Bronchus fibroblast of lung (primary cell): ENCODE data around the gene CCHCR1. TPM values are rescaled to one million over a fixed set of nuclear protein-coding genes. Genes with fewer than 3 reads are reported as not detected.

Source experiments
- total RNA-seq: library from RNA; depleted of rRNA; stranded (reverse); fragments of >200 nt; gene quantifications from 2 replicates; pipeline ENCODE4 v1.2.3, GENCODE V29; 2015

The CCHCR1 gene, protein sequence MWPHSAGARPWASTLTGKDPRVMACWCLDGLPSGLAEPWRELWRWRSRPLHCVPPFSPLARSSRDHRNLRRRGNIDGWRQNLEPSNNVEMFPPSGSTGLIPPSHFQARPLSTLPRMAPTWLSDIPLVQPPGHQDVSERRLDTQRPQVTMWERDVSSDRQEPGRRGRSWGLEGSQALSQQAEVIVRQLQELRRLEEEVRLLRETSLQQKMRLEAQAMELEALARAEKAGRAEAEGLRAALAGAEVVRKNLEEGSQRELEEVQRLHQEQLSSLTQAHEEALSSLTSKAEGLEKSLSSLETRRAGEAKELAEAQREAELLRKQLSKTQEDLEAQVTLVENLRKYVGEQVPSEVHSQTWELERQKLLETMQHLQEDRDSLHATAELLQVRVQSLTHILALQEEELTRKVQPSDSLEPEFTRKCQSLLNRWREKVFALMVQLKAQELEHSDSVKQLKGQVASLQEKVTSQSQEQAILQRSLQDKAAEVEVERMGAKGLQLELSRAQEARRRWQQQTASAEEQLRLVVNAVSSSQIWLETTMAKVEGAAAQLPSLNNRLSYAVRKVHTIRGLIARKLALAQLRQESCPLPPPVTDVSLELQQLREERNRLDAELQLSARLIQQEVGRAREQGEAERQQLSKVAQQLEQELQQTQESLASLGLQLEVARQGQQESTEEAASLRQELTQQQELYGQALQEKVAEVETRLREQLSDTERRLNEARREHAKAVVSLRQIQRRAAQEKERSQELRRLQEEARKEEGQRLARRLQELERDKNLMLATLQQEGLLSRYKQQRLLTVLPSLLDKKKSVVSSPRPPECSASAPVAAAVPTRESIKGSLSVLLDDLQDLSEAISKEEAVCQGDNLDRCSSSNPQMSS
- total RNA-seq, result 19.9 and 23.9 TPM in 2 replicates

DNA sequence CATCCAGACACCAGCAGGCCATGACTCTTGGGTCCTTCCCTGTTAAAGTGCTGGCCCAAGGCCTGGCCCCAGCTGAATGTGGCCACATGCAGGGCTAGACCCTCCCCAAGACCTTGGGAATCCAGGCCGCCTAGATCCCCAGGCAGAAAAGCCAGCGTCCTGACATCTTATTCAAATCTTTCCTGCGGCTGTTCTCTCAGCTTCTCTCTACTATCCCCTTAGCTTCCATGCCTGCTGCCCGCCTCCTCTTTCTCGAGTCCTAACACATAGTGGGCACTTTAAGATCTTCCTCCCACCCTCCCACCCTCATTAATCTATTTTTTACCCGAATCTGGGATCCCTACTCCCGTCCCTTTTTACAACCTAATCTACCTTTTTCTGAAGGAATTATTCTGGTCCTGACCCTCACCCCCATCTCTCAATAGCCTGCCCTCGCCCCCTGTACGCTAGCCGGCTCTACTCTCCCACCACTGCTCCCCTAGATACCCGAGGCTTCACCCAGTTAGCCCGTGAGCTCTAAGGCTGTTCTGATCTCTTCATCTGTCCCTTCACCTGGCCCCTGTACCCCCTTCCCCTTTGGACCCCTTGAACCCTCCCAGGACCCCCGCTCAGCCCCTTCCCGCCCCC lies at the start of gene CCHCR1:
CCHCR1 (minus strand) TSS at position 290 of the 627 bp plus-strand sequence; CDS start at position 88, 202 bp downstream.

DNA sequence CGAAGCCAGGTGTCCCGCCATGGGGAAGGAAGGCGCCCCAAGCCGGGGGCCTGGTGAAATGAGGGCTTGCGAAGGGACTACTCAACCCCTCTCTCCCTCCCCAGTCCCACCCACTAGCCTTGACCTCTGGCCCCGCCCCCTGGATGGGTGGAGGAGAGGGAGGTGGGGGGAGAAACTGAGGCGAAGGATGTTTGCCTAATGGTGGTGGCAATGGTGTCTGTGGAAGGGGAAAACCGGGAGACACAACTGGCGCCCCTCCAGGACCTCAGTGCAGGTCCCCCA lies 12.9 kb upstream of the CCHCR1 start, which contains the start of gene POU5F1:
POU5F1 (minus strand) TSS at position 83 of the 282 bp plus-strand sequence; CDS start at position 21, 62 bp downstream.

DNA sequence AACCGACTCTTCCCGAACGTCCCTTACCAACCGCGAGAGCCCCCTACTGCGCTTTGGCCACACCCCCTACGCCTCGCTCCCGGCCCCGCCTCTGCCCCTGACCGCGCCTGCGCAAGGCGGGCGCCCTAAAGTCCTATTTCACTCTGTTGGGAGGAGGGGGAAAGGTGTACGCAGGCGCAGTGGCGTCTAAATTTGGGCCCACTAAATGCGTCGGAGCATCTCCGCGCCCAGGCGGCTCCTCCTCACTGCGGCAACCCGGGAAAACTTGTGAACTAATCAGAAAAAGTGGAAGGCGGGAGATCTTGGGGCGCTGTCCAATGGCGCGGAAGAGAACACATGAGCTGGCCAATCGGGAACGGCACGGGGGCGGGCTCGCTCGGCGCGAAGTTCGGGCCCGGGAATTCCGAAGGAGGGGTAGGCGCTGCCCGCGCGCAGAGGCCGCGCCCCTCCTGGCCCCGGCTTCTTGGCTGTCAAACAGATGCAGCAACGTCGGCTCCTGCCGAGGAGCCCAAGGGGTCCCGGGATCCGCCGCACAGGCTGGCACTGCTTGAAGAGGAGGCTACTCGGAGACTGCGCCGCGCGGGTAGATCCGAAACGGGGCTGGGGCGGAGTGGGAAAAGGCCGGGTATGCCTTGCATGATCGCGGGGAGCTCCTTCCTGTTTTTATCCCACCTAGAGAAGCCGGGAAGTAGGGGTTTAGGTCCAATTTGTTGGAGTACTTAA lies 699 bp upstream of the CCHCR1 start, which contains the start of gene TCF19:
TCF19 (plus strand) TSS at position 450 of the 723 bp plus-strand sequence. CDS start 881 bp downstream, outside the sequence.

DNA sequence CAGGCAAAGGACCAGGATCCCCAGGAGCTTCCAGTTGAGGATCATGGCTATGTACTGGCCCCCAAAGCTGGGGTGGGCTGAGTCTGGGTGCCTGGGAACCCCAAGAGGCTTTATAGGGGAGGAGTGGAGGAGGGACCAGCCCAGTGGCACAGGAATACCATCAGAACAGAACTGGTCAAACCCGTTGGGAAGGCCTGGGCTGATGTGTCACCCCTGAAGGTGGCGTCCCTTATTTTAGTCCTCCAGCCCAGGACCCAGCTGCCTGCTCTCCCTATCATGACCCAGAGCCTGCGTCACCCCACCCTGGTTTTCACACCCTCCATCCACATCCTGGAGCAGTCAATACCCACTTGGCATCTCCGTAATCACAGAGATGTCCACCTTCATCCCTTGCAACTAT lies 18.6 kb downstream of the CCHCR1 start, which contains the start of gene PSORS1C2:
PSORS1C2 (minus strand) TSS at position 85 of the 400 bp plus-strand sequence; CDS start at position 45, 40 bp downstream.

DNA sequence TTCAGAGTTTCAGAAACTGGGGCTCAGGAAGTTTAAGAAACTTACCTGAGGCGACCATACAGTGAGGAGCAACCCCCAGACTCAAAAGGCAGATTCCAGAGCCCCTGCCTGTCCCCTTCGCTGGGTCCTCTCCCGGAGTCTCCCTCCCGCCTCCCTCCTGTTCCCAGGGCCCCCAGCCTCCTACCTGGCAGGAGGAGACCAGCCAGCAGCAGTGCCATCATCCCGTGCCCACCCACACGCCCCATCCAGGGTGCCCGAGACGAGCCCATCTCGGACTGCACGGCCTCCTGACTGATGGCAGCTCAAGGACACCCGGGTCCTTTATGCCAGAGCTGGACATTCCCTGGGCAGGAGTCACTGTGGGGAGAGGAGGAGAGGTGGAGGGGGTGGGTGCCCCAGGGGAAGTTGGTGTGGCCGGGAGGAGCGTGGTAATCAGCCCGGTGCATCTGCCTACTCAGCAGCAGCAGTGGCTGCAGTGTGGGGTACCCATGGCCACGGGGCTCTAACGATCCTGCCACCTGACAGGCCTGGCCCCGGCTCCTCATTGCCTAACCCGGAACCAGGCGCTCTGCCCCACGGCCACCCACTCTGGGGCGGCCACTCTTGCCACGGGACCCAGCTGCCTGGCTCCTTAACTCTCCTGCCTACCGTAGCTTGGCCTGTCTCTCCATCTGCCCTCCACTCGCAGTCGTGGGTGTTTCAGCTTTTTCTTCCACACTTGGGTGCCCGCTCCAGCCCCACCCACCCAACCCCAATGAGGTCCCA lies 37.3 kb downstream of the CCHCR1 start, which contains the start of gene CDSN:
CDSN (minus strand) TSS at position 296 of the 765 bp plus-strand sequence; CDS start at position 269, 27 bp downstream.

DNA sequence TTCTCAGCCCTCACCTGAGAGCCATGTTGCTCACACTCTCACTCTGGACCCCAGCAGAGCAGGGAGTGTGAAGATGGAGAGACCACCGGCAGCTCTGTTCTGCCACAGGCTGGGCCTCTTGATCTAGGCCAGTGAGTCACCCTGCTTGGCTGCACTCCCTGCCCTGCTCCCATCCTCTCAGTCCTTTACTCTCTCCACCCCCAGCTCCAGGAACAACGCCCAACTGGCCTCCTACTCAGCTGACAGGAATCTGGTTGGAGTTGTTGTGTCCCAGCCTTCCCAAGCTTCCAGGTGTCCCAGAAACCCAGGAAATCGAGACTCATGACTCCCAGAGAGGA lies 43.1 kb downstream of the CCHCR1 start, which contains the start of gene PSORS1C1:
PSORS1C1 (plus strand) TSS at position 260 of the 338 bp plus-strand sequence. CDS start 14,833 bp downstream, outside the sequence.

DNA sequence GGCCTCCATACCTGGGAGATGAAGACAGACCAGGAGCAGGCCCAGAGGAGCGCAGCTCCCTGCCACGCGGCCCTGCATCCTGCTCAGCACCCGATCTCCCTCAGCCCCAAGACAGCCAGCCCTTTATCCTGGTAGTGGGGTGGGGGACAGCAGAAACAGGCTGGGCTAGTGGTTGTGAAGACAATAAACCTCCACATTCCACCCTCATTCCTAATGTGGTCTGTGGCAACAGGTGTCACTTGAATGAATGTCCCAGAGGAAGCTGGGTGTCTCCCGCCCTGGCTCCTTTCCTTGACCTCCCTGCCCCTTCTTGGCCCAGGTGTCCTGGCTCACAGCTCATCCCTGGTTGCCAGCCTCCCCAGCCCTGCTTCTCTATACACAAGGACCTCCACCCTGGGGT lies 45.1 kb downstream of the CCHCR1 start, which contains the start of gene C6orf15:
C6orf15 (minus strand) TSS at position 98 of the 400 bp plus-strand sequence; CDS start at position 78, 20 bp downstream.

Other genes with a start within 250 kb of the CCHCR1 start
- gene GTF2H4, start 249.6 kb downstream of the CCHCR1 start, total RNA-seq, result 9.4 and 10.9 TPM in 2 replicates
- gene VARS2, start 243.6 kb downstream of the CCHCR1 start, total RNA-seq, result 23.0 and 25.9 TPM in 2 replicates
- not detected in 2 replicates for gene SFTA2, start 225.6 kb downstream of the CCHCR1 start, total RNA-seq
- not detected in 2 replicates for gene MUCL3, start 216.8 kb downstream of the CCHCR1 start, total RNA-seq
- not detected in 2 replicates for gene MUC21, start 174.1 kb downstream of the CCHCR1 start, total RNA-seq
- gene MUC22, start 147.3 kb downstream of the CCHCR1 start, total RNA-seq, result not detected in 2 replicates
- not detected in 2 replicates for gene C6orf15, start 45.2 kb downstream of the CCHCR1 start, total RNA-seq
- gene PSORS1C1, start 43.0 kb downstream of the CCHCR1 start, total RNA-seq, result under 0.01 and 0.15 TPM in 2 replicates
- gene CDSN, start 37.4 kb downstream of the CCHCR1 start, total RNA-seq, result not detected in 2 replicates
- not detected in 2 replicates for gene PSORS1C2, start 18.7 kb downstream of the CCHCR1 start, total RNA-seq
- gene TCF19, start 787 bp upstream of the CCHCR1 start, total RNA-seq, result 52.1 and 56.8 TPM in 2 replicates
- gene POU5F1, start 12.9 kb upstream of the CCHCR1 start, total RNA-seq, result not detected in 2 replicates
- gene HLA-C, start 114.3 kb upstream of the CCHCR1 start, total RNA-seq, result 36.5 and 42.2 TPM in 2 replicates
- 39.8 and 53.1 TPM in 2 replicates for gene HLA-B, start 199.4 kb upstream of the CCHCR1 start, total RNA-seq
- 106 and 108 TPM in 2 replicates for gene MICA, start 245.8 kb upstream of the CCHCR1 start, total RNA-seq